Measurements from ENCODE around the gene ME3. TPM values are rescaled to one million over a fixed set of nuclear protein-coding genes. Genes with fewer than 3 reads are reported as not detected.

The ME3 gene
- total RNA-seq, 2 donors from 2014 or later: 2.1 to 2.5 TPM

DNA sequence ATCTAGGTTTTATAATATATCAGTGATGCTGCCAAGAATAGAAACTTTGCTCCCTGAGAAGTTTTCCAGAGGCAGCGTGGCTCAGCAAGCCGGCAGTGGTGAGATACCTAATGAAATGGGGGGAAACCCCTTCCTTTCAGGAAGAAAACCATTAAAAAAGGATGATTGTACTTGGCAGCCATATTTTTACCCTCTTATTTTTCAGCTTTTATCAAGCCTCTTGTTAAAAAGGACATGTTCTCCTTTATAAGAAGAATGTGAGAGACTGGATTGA lies 9.0 kb upstream of the ME3 start:
- peaks cover 22% of the 10 kb centered on the region for H3K27me3 Mint-ChIP-seq (ENCODE audit: low read depth)
- H3K9me3 Mint-ChIP-seq: no peaks in the 10 kb centered on the region
- ATAC-seq (replicated peaks in 1 of 2) (no peak), DNase-seq (no peak)
- no peak overlapping the region for H3K4me3 Mint-ChIP-seq
- H3K27ac Mint-ChIP-seq: no peak overlapping the region
- no peaks in the 10 kb centered on the region for H3K36me3 Mint-ChIP-seq (ENCODE audit: insufficient read depth in 2 of 2)
- no peaks in the 10 kb centered on the region for H3K4me1 Mint-ChIP-seq (ENCODE audit: low read depth)

GRCh38 chr11:86680716-86681482 lies 8.5 kb upstream of the ME3 start:
- Mint-ChIP-seq H3K27ac (no peak overlapping the region), H3K4me3 (no peak overlapping the region), H3K4me1 (ENCODE audit: low read depth) (no peaks in the 10 kb centered on the region), H3K36me3 (ENCODE audit: insufficient read depth in 2 of 2) (no peaks in the 10 kb centered on the region), H3K27me3 (ENCODE audit: low read depth) (peaks cover 26% of the 10 kb centered on the region), H3K9me3 (no peaks in the 10 kb centered on the region)
- DNase-seq: no peak
- no peak for ATAC-seq (replicated peaks in 1 of 2)

DNA sequence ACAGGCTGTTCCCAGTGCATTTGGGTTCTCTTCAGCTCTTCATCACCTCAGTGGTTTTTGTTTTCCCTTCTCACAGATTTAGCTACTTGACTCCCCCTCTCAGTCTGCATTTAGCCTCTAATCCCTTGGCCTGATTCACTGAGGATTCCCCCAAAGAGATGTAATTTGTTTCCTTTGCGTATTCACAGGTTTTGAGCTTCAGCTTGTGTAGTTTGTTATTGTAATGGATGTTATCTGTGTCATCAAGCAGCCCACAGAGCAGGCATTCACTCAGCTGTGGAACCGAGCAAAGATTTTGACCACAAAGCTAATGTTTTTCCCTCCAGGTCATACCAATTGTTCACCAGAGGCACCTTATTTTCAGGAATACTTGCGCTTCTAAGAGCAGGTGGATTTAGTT lies 6.4 kb upstream of the ME3 start:
- ATAC-seq (replicated peaks in 1 of 2) (no peak), DNase-seq (no peak)
- no peaks in the 10 kb centered on the region for H3K9me3 Mint-ChIP-seq
- H3K4me3 Mint-ChIP-seq: no peak overlapping the region
- no peaks in the 10 kb centered on the region for H3K36me3 Mint-ChIP-seq (ENCODE audit: insufficient read depth in 2 of 2)
- no peak overlapping the region for H3K27ac Mint-ChIP-seq
- peaks cover 36% of the 10 kb centered on the region for H3K27me3 Mint-ChIP-seq (ENCODE audit: low read depth)
- H3K4me1 Mint-ChIP-seq (ENCODE audit: low read depth): no peaks in the 10 kb centered on the region

DNA sequence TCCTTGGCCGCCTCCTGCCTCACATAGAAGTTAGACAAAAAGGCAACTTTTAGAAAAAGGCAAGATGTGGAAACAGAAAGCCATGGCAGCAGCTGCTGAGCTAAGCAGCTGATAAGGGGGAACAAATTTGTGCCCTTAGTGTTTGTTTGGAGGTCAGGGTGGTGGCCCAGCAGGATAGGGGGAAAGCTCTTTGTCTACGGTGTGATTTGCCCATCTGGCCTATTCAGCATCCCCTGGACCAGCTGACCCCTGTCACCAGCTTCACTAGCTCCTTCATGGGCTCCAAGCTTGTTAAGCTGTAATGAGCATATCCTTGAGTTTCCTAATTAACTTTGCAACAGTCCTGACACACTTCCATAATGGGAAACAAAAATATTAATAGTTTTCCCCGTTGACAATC lies 5.9 kb upstream of the ME3 start:
- peaks cover 38% of the 10 kb centered on the region for H3K27me3 Mint-ChIP-seq (ENCODE audit: low read depth)

DNA sequence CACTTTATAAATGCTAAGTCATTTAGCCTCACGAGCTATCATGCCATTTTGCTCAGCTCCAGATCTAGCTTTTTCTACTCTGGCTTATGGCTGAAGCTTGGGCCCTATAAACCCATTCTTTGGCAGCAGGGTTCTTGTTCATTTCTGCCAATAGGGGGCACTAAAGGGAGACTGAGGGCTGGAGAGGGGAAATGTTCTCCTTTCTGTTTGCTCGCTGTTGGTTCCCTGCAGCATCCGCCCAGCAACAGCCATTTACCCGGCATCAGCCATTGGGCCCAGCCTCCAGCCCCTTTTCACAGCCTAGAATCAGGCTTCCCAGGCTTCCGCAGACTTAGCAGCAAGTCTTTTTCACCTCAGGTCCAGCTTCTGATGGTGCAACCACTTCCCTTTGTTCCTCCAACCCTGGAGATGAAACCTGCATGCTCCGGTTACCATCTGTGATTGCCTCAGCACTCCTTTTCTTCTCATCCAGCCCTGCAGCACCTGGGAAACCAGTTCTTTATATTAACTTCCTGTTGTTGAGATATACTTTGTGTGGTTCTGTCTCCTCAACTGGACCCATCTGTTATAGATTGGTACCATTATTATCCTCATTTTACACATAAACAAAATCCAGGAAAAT lies 4.2 kb upstream of the ME3 start:
- Mint-ChIP-seq H3K27me3 (ENCODE audit: low read depth) (peaks cover 39% of the 10 kb centered on the region), H3K9me3 (no peaks in the 10 kb centered on the region), H3K27ac (no peak overlapping the region), H3K36me3 (ENCODE audit: insufficient read depth in 2 of 2) (no peaks in the 10 kb centered on the region), H3K4me3 (no peak overlapping the region), H3K4me1 (ENCODE audit: low read depth) (no peaks in the 10 kb centered on the region)
- ATAC-seq (replicated peaks in 1 of 2) (no peak), DNase-seq (peak; percentile 11 to 31)

More for the DNA sequence above, 5.9 kb upstream of the ME3 start:
- no peaks in the 10 kb centered on the region for H3K36me3 Mint-ChIP-seq (ENCODE audit: insufficient read depth in 2 of 2)
- no peak overlapping the region for H3K4me3 Mint-ChIP-seq
- no peaks in the 10 kb centered on the region for H3K4me1 Mint-ChIP-seq (ENCODE audit: low read depth)
- H3K27ac Mint-ChIP-seq: no peak overlapping the region
- no peaks in the 10 kb centered on the region for H3K9me3 Mint-ChIP-seq
- no peak for ATAC-seq (replicated peaks in 1 of 2)
- DNase-seq: no peak

DNA sequence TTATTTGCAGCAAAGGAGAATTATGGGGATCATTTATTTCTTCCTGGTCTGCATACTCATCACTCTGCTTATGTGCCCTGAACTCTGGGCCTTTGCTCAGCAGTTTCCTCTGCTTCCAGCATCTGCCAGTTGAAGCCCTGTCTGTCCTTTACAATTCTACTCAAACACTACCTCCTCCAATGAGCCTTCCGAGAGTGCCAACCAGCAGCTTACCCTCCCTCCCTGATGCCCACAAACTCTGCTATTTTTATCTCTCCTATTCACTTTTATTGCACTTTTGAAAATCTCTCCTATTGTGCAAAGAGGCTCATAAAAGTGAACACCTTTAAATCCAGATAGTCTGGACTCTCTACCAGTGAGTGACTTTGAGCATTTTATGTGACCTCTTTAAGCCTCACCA lies 3.6 kb upstream of the ME3 start:
- no peaks in the 10 kb centered on the region for H3K9me3 Mint-ChIP-seq
- no peak overlapping the region for H3K4me3 Mint-ChIP-seq
- ATAC-seq (replicated peaks in 1 of 2) (no peak), DNase-seq (no peak)
- peaks cover 45% of the 10 kb centered on the region for H3K27me3 Mint-ChIP-seq (ENCODE audit: low read depth)
- H3K27ac Mint-ChIP-seq: no peak overlapping the region
- H3K4me1 Mint-ChIP-seq (ENCODE audit: low read depth): peaks cover 5% of the 10 kb centered on the region
- no peaks in the 10 kb centered on the region for H3K36me3 Mint-ChIP-seq (ENCODE audit: insufficient read depth in 2 of 2)

DNA sequence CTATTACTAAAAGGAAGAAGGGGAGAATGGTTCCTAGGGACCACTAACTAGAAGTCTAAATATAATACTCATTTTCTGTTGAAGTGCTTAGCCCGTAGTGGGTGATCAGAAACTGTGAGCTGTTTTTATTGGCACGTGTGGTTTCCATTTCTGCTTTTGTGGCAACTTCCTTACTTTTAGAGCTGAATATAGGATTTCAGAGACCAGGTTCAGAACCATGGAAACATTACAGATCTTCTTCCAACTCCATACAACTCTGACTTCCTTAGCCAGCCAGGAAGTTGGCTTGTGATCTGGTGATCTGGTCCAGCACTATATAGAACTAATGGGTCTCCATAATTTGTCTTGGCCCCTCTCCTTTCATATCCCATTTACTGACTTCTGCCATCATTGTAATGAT lies 2.6 kb upstream of the ME3 start:
- no peak overlapping the region for H3K4me3 Mint-ChIP-seq
- H3K36me3 Mint-ChIP-seq (ENCODE audit: insufficient read depth in 2 of 2): no peaks in the 10 kb centered on the region
- no peak for ATAC-seq (replicated peaks in 1 of 2)
- peaks cover 6% of the 10 kb centered on the region for H3K4me1 Mint-ChIP-seq (ENCODE audit: low read depth)
- H3K9me3 Mint-ChIP-seq: no peaks in the 10 kb centered on the region
- no peak overlapping the region for H3K27ac Mint-ChIP-seq
- H3K27me3 Mint-ChIP-seq (ENCODE audit: low read depth): peaks cover 54% of the 10 kb centered on the region
- no peak for DNase-seq

GRCh38 chr11:86673872-86674750 lies 1.7 kb upstream of the ME3 start:
- ATAC-seq (replicated peaks in 1 of 2) (no peak), DNase-seq (no peak)
- Mint-ChIP-seq H3K27me3 (ENCODE audit: low read depth) (peaks cover 64% of the 10 kb centered on the region), H3K4me1 (ENCODE audit: low read depth) (peaks cover 14% of the 10 kb centered on the region), H3K4me3 (no peak overlapping the region), H3K27ac (no peak overlapping the region), H3K36me3 (ENCODE audit: insufficient read depth in 2 of 2) (peaks cover 0 to 2% of the 10 kb centered on the region in 2 donors), H3K9me3 (no peaks in the 10 kb centered on the region)

- H3K4me1 Mint-ChIP-seq (ENCODE audit: low read depth): peaks cover 15% of the 10 kb centered on the region
- DNase-seq (no peak), ATAC-seq (replicated peaks in 1 of 2) (no peak)
- no peaks in the 10 kb centered on the region for H3K9me3 Mint-ChIP-seq
- H3K27ac Mint-ChIP-seq: no peak overlapping the region
- H3K4me3 Mint-ChIP-seq: peak overlapping the region; percentile 45 to 63
- H3K27me3 Mint-ChIP-seq (ENCODE audit: low read depth): peaks cover 66% of the 10 kb centered on the region
- H3K36me3 Mint-ChIP-seq (ENCODE audit: insufficient read depth in 2 of 2): peaks cover 0 to 2% of the 10 kb centered on the region in 2 donors
Observed at GRCh38 chr11:86673055-86673843, 833 bp upstream of the ME3 start.

DNA sequence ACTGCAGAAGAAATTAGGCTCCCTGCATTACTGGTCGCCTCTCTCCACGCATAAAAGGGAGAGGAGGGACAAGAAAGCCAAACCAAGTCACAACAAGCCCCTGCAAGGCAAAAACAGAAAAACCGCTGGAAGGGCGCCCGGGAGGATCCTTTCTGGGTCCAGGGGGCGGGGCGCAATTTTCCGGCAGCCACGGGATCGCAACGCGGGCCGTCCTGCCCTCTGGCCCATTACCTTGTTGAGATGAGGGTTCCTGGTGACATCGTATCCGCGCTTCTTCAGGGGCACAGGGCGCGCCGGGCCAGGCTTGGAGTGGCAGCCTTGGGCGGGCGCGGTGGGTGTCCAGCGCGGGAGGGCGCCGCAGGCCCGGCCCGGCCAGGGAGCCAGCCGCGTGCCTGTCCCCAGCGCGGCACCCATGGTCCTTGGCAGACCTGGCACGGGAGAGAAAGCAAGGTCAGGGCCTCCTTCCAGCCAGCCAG lies 847 bp downstream of the ME3 start:
- Mint-ChIP-seq H3K27me3 (ENCODE audit: low read depth) (peaks cover 65% of the 10 kb centered on the region), H3K27ac (peak overlapping the region; percentile 59), H3K36me3 (ENCODE audit: insufficient read depth in 2 of 2) (peaks cover 0 to 2% of the 10 kb centered on the region in 2 donors), H3K4me3 (peak overlapping the region; percentile 79 to 80), H3K4me1 (ENCODE audit: low read depth) (peaks cover 15% of the 10 kb centered on the region), H3K9me3 (no peaks in the 10 kb centered on the region)
- ATAC-seq (replicated peaks in 1 of 2): peak; percentile 57 to 73
- peak; percentile 12 to 28 for DNase-seq

- no peak for ATAC-seq (replicated peaks in 1 of 2)
- DNase-seq: no peak
- Mint-ChIP-seq H3K4me1 (ENCODE audit: low read depth) (peaks cover 15% of the 10 kb centered on the region), H3K27me3 (ENCODE audit: low read depth) (peaks cover 65% of the 10 kb centered on the region), H3K36me3 (ENCODE audit: insufficient read depth in 2 of 2) (peaks cover 0 to 2% of the 10 kb centered on the region in 2 donors), H3K27ac (no peak overlapping the region), H3K9me3 (no peaks in the 10 kb centered on the region), H3K4me3 (peak overlapping the region; percentile 79 to 80)
Observed at GRCh38 chr11:86670911-86671310, 1.5 kb downstream of the ME3 start.

GRCh38 chr11:86670181-86670580 lies 2.2 kb downstream of the ME3 start:
- ATAC-seq (replicated peaks in 1 of 2): no peak
- Mint-ChIP-seq H3K27me3 (ENCODE audit: low read depth) (peaks cover 68% of the 10 kb centered on the region), H3K27ac (no peak overlapping the region), H3K36me3 (ENCODE audit: insufficient read depth in 2 of 2) (peaks cover 0 to 2% of the 10 kb centered on the region in 2 donors), H3K9me3 (no peaks in the 10 kb centered on the region), H3K4me3 (no peak overlapping the region), H3K4me1 (ENCODE audit: low read depth) (peaks cover 15% of the 10 kb centered on the region)
- DNase-seq: no peak
